ENCODE measurements around the gene ATP6V0B.

- TF ChIP-seq NRF1 (conservative IDR thresholded peaks at IDR 0.05 in 1 of 2, IDR thresholded peaks at IDR 0.05 in 1 of 2) (no peak), TGIF2 (CRISPR knock-in tag; IDR thresholded peaks at IDR 0.05) (no peak), POLR2A (conservative IDR thresholded peaks at IDR 0.05) (no peak), SMC3 (conservative IDR thresholded peaks at IDR 0.05; ENCODE audit: insufficient read depth, low read depth, low read length) (no peak), ZNF384 (IDR thresholded peaks at IDR 0.05; ENCODE audit: low read depth, low read length) (no peak), EZH2 (IDR thresholded peaks at IDR 0.05; ENCODE audit: borderline replicate concordance, low read depth, low read length) (no peak), MAX (CRISPR knock-in tag; IDR thresholded peaks at IDR 0.05) (no peak), ZNF143 (CRISPR knock-in tag; IDR thresholded peaks at IDR 0.05) (no peak), JUND (IDR thresholded peaks at IDR 0.05; ENCODE audit: borderline replicate concordance, low read depth, low read length) (no peak), JUND (tag; IDR thresholded peaks at IDR 0.05; ENCODE audit: borderline replicate concordance, low read depth, low read length) (no peak), CTCF (IDR thresholded peaks at IDR 0.05 in 2 of 3, conservative IDR thresholded peaks at IDR 0.05 in 1 of 3; ENCODE audit: insufficient read depth in 2 of 3, low read depth in 1 of 3, low read length in 3 of 3) (no peak), PHF8 (IDR thresholded peaks at IDR 0.05; ENCODE audit: borderline replicate concordance, low read length) (no peak), MYC (IDR thresholded peaks at IDR 0.05; ENCODE audit: low read depth, low read length) (no peak), MYC (CRISPR knock-in tag; IDR thresholded peaks at IDR 0.05; ENCODE audit: borderline replicate concordance, low read depth) (no peak)
Measured at GRCh38 chr1:44019466-44019948, 44.7 kb downstream of the ATP6V0B start.

Data from K562 (cell line).